Body of pancreas (tissue), 4 donors: Measurements from ENCODE around the gene MGMT.

Experiments
- POLR2A ChIP-seq, 3 donors: fragments of 450-650 bp; IDR thresholded peaks; one replicate each; pipeline ENCODE4 v1.6.1; 2016; ENCODE audit warnings: antibody characterized with exemption in 3 of 3, mild to moderate bottlenecking in 2 of 3
- TF ChIP-seq, protein P1 (sequence below), 7 experiments: fragments of 450-650 bp in 4 of 7; fragments of 200-600 bp in 3 of 7; sonication (generic) in 3 of 7; IDR thresholded peaks; one replicate each; pipeline ENCODE4 v1.5.1; 2016 to 2019; ENCODE audit warnings: antibody characterized with exemption in 7 of 7

- TF ChIP-seq, protein P1, sequence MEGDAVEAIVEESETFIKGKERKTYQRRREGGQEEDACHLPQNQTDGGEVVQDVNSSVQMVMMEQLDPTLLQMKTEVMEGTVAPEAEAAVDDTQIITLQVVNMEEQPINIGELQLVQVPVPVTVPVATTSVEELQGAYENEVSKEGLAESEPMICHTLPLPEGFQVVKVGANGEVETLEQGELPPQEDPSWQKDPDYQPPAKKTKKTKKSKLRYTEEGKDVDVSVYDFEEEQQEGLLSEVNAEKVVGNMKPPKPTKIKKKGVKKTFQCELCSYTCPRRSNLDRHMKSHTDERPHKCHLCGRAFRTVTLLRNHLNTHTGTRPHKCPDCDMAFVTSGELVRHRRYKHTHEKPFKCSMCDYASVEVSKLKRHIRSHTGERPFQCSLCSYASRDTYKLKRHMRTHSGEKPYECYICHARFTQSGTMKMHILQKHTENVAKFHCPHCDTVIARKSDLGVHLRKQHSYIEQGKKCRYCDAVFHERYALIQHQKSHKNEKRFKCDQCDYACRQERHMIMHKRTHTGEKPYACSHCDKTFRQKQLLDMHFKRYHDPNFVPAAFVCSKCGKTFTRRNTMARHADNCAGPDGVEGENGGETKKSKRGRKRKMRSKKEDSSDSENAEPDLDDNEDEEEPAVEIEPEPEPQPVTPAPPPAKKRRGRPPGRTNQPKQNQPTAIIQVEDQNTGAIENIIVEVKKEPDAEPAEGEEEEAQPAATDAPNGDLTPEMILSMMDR (IDR thresholded peaks at IDR 0.05): no peak
- no peak for TF ChIP-seq POLR2A (IDR thresholded peaks at IDR 0.05)
Observed at GRCh38 chr10:129564923-129565322, 97.9 kb downstream of the MGMT start.
